ENCODE results near the gene PLCB1. TPM values are rescaled to one million over a fixed set of nuclear protein-coding genes. Genes with fewer than 3 reads are reported as not detected.

The PLCB1 gene
- total RNA-seq, 1 experiment from 2014 or later = 4.4 TPM

GRCh38 chr20:8127553-8128255 is 4.4 kb upstream of the PLCB1 start:
- ChIA-PET CTCF (no interaction called here), POLR2A (ENCODE audit: unreplicated experiment) (no interaction called here)
- TF ChIP-seq CTCF (conservative IDR thresholded peaks at IDR 0.05; ENCODE audit: low read depth, low read length) = no peak
- no peak for TF ChIP-seq EZH2phosphoT487 (IDR thresholded peaks at IDR 0.05; ENCODE audit: borderline replicate concordance, low read length)
- no peak for TF ChIP-seq EZH2 (IDR thresholded peaks at IDR 0.05; ENCODE audit: low read length, unreplicated experiment)
- no peaks in the 10 kb centered on the region for H3K9me3 ChIP-seq (ENCODE audit: low read length)
- BruUV-seq (replicated peaks) = no TSS peak
- no peak overlapping the region for H3K4me3 ChIP-seq (ENCODE audit: low read length)
- no peaks in the 10 kb centered on the region for H3F3A ChIP-seq (ENCODE audit: low read length, unreplicated experiment)
- peaks cover 57% of the 10 kb centered on the region for H3K27me3 ChIP-seq (ENCODE audit: low read length)
- H3K9me2 ChIP-seq (replicated peaks; ENCODE audit: low read length) = no peaks in the 10 kb centered on the region
- H3K36me3 ChIP-seq (ENCODE audit: low read depth, low read length) = no peaks in the 10 kb centered on the region
- no peak overlapping the region for H3K4me2 ChIP-seq (ENCODE audit: low read length)
- H2AFZ ChIP-seq (ENCODE audit: low read length) = no peak overlapping the region
- no peak overlapping the region for H3K27ac ChIP-seq (ENCODE audit: low read length)
- H3K79me2 ChIP-seq (ENCODE audit: low read length) = no peaks in the 10 kb centered on the region
- H3K9ac ChIP-seq (ENCODE audit: low read length) = no peak overlapping the region
- H3K4me1 ChIP-seq (ENCODE audit: insufficient read depth, low read length) = peaks cover 23% of the 10 kb centered on the region
- DNase-seq (no peak), ATAC-seq (no peak)
- intact Hi-C loops (cut with micrococcal nuclease) = no loop called here
- H4K20me1 ChIP-seq (ENCODE audit: low read length) = no peaks in the 10 kb centered on the region

DNA sequence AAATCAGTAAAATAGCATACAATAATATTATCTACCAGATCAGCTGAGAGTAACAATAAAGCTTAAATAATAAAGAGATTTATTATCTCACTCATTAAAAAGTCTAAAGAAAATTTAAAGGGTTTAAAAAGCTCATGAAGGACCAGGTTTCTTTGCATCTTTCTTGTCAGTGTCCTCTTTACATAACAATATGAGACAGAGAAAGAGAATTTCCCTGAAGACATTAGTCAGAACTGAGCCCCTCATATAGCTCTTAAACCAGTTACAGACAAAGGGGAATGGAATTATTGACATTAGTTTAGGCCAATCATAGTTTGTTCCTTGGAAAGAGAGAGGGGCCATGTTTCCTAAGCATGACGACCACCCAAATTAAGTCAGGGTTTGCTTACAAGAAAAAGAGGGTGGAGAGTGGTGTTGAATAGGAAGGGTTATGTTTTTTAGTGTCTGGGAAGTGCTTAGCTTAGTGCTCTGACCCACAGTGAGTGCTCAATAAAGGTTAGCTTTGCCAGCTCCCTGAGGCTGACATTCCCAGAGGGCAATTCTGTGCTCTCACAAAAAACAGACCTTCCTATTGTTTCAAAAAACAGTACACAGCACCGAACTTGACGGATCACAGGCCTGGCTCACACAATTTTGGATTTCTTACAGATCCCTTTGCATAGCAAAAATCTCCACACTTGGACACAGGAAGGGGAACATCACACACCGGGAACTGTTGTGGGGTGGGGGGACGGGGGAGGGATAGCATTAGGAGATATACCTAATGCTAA is 3.6 kb upstream of the PLCB1 start:
- no peak for TF ChIP-seq CTCF (conservative IDR thresholded peaks at IDR 0.05; ENCODE audit: low read depth, low read length)
- TF ChIP-seq EZH2 (IDR thresholded peaks at IDR 0.05; ENCODE audit: low read length, unreplicated experiment) = no peak
- no peak for TF ChIP-seq EZH2phosphoT487 (IDR thresholded peaks at IDR 0.05; ENCODE audit: borderline replicate concordance, low read length)
- H3K4me2 ChIP-seq (ENCODE audit: low read length) = no peak overlapping the region
- intact Hi-C loops (cut with micrococcal nuclease) = no loop called here
- H3K27ac ChIP-seq (ENCODE audit: low read length) = no peak overlapping the region
- H3K9ac ChIP-seq (ENCODE audit: low read length) = no peak overlapping the region
- no peaks in the 10 kb centered on the region for H3K9me2 ChIP-seq (replicated peaks; ENCODE audit: low read length)
- no peaks in the 10 kb centered on the region for H4K20me1 ChIP-seq (ENCODE audit: low read length)
- no TSS peak for BruUV-seq (replicated peaks)
- no peaks in the 10 kb centered on the region for H3K9me3 ChIP-seq (ENCODE audit: low read length)
- H2AFZ ChIP-seq (ENCODE audit: low read length) = no peak overlapping the region
- POLR2A ChIA-PET (ENCODE audit: unreplicated experiment) = no interaction called here
- CTCF ChIA-PET = no interaction called here
- H3K79me2 ChIP-seq (ENCODE audit: low read length) = no peaks in the 10 kb centered on the region
- no peaks in the 10 kb centered on the region for H3K36me3 ChIP-seq (ENCODE audit: low read depth, low read length)
- H3F3A ChIP-seq (ENCODE audit: low read length, unreplicated experiment) = no peaks in the 10 kb centered on the region
- no peak overlapping the region for H3K4me3 ChIP-seq (ENCODE audit: low read length)
- DNase-seq (no peak), ATAC-seq (no peak)
- peaks cover 61% of the 10 kb centered on the region for H3K27me3 ChIP-seq (ENCODE audit: low read length)
- H3K4me1 ChIP-seq (ENCODE audit: insufficient read depth, low read length) = peaks cover 23% of the 10 kb centered on the region

Data from PC-3 (cell line).